ENCODE data around the gene ORM1. TPM values are rescaled to one million over a fixed set of nuclear protein-coding genes. Genes with fewer than 3 reads are reported as not detected.

The ORM1 gene
- total RNA-seq, 2 donors from 2014 or later = not detected

- Histone ChIP-seq H3K27me3 (replicated peaks; ENCODE audit: insufficient read depth) (no peaks in the 10 kb centered on the region), H3K9me3 (no peaks in the 10 kb centered on the region), H3K27ac (no peak overlapping the region), H3K4me1 (replicated peaks) (no peaks in the 10 kb centered on the region), H3K36me3 (peaks cover 0 to 18% of the 10 kb centered on the region in 2 donors), H3K4me3 (no peak overlapping the region)
- intact Hi-C loops (cut with DNase I) = no loop called here
- TF ChIP-seq POLR2AphosphoS5 (IDR thresholded peaks at IDR 0.05) = no peak
- DNase-seq (ENCODE audit: low spot score) = no peak
- WGBS = 81% methylated on average over 9 of the region's 9 CpGs
Measured at GRCh38 chr9:114374936-114375335, 52.0 kb downstream of the ORM1 start.

- Histone ChIP-seq H3K36me3 (peaks cover 0 to 23% of the 10 kb centered on the region in 2 donors), H3K4me1 (replicated peaks) (no peaks in the 10 kb centered on the region), H3K4me3 (no peak overlapping the region), H3K27me3 (replicated peaks; ENCODE audit: insufficient read depth) (no peaks in the 10 kb centered on the region), H3K27ac (no peak overlapping the region), H3K9me3 (no peaks in the 10 kb centered on the region)
- TF ChIP-seq POLR2A (IDR thresholded peaks at IDR 0.05) (no peak), CTCF (IDR thresholded peaks at IDR 0.05) (no peak), POLR2AphosphoS5 (IDR thresholded peaks at IDR 0.05) (no peak)
- intact Hi-C loops (cut with DNase I) = no loop called here
- 83% methylated on average over 9 of the region's 9 CpGs for WGBS
- no peak for DNase-seq (ENCODE audit: low spot score)
Measured at GRCh38 chr9:114375386-114376175, 52.7 kb downstream of the ORM1 start.

Other genes with a start within 250 kb of the ORM1 start
- gene AMBP, start 244.8 kb upstream of the ORM1 start, total RNA-seq = 1 to 10 TPM in 1 of 2 donors, under 1 TPM in 1; 0.23 to 1.5 TPM
- gene KIF12, start 223.8 kb upstream of the ORM1 start, total RNA-seq = 10 to 100 TPM in 1 of 2 donors, 1 to 10 TPM in 1; 8.4 to 21.5 TPM
- 10 to 100 TPM in 1 of 2 donors, 1 to 10 TPM in 1; 8.7 to 54.8 TPM for gene COL27A1, start 167.6 kb upstream of the ORM1 start, total RNA-seq
- gene ORM2, start 6.8 kb downstream of the ORM1 start, total RNA-seq = 1 to 10 TPM in 1 of 2 donors, under 1 TPM in 1; 0.91 to 1.9 TPM
- 10 to 100 TPM; 20.5 to 30.1 TPM for gene AKNA, start 64.9 kb downstream of the ORM1 start, total RNA-seq
- 100 to 1,000 TPM in 1 of 2 donors, 10 to 100 TPM in 1; 13.8 to 102 TPM for gene WHRN, start 182.4 kb downstream of the ORM1 start, total RNA-seq